ENCODE measurements around the gene DEUP1.

GRCh38 chr11:93392867-93393266 lies 62.3 kb downstream of the DEUP1 start:
- TF ChIP-seq CTCF (IDR thresholded peaks at IDR 0.05) (no peak), POLR2A (IDR thresholded peaks at IDR 0.05) (no peak)
